Lung (tissue), 12 donors: ENCODE measurements around the gene PCSK6. TPM values are rescaled to one million over a fixed set of nuclear protein-coding genes. Genes with fewer than 3 reads are reported as not detected.

Experiments used
- ATAC-seq: fragments of 200-7000 bp; cut with Tn5 transposase; one replicate; pipeline ENCODE4 v1.9.1; 2020; ENCODE audit warnings: moderate number of reproducible peaks; ENCODE audit not compliant: insufficient read depth, low FRiP score
- DNase-seq, 3 donors: peaks; one replicate each; pipeline ENCODE4 v3.0.0-alpha.2; 2013 to 2017
- H3K27ac ChIP-seq, 2 donors: one replicate each; pipeline ENCODE4 v1.5.1; 2013; ENCODE audit warnings: mild to moderate bottlenecking in 2 of 2, moderate library complexity in 2 of 2, control low read depth in 1 of 2, inconsistent platforms in 1 of 2, low read depth in 1 of 2, low read length in 1 of 2
- H3K27me3 ChIP-seq, 3 donors: one replicate each; pipeline ENCODE4 v1.5.1; 2013; ENCODE audit warnings: low read length in 2 of 3; ENCODE audit not compliant: control insufficient read depth in 3 of 3, insufficient read depth in 3 of 3
- H3K36me3 ChIP-seq, 4 donors: one replicate each; pipeline ENCODE4 v1.5.1; 2013; ENCODE audit warnings: low read length in 4 of 4, mild to moderate bottlenecking in 1 of 4, moderate library complexity in 1 of 4; ENCODE audit not compliant: control insufficient read depth in 4 of 4, insufficient read depth in 4 of 4
- H3K4me1 ChIP-seq, 5 donors: one replicate each; pipeline ENCODE4 v1.5.1; 2013; ENCODE audit warnings: low read length in 5 of 5, mild to moderate bottlenecking in 2 of 5, moderate library complexity in 1 of 5; ENCODE audit not compliant: control insufficient read depth in 5 of 5, insufficient read depth in 5 of 5
- H3K4me3 ChIP-seq: one replicate; pipeline ENCODE4 v1.5.1; 2013; ENCODE audit warnings: mild to moderate bottlenecking, control low read depth, moderate library complexity
- H3K9ac ChIP-seq, 2 donors: one replicate each; pipeline ENCODE4 v1.5.1; 2013; ENCODE audit warnings: low read length in 2 of 2, control low read depth in 1 of 2; ENCODE audit not compliant: insufficient read depth in 1 of 2
- H3K9me3 ChIP-seq, 4 donors: one replicate each; pipeline ENCODE4 v1.5.1; 2013; ENCODE audit warnings: low read length in 3 of 4, mild to moderate bottlenecking in 1 of 4, moderate library complexity in 1 of 4; ENCODE audit not compliant: control insufficient read depth in 4 of 4, insufficient read depth in 3 of 4
- CTCF ChIP-seq: IDR thresholded peaks from 2 replicates; pipeline ENCODE4 v1.5.1; 2012; ENCODE audit warnings: mild to moderate bottlenecking; ENCODE audit errors: control extremely low read depth, extremely low read depth
- WGBS, 2 donors: extraction: QIAGEN DNeasy Blood & Tissue Kit; methylation state at CpG; one replicate each; pipeline ENCODE4 v1.1.7; 2013; 5-methylcytosine and 5-hydroxymethylcytosine counted together
- polyA plus RNA-seq, 2 donors: library from polyadenylated mRNA; stranded (reverse); fragments of 200-250 nt; gene quantifications; one replicate each; pipeline ENCODE4 v1.2.1, GENCODE V29; 2013
- total RNA-seq, 2 donors: library from RNA; depleted of rRNA in 1 of 2; stranded (reverse); fragments of >200 nt in 1 of 2; gene quantifications; one replicate each; pipeline ENCODE4 v1.2.1, GENCODE V29; 2014 to 2021
- donor health status: control.
- donor health status: control.
- donor health status: Bipolar disorder and iron deficiency.
- donor health status: healthy.
- donor health status: DM: yes; HTN: yes; CAD: no.

Gene PCSK6
- total and polyA plus RNA-seq, 4 donors: 4.6 to 41.0 (median 8.4) TPM

- DNase-seq: no peak
- ATAC-seq: no peak
- 79 to 87% methylated on average over 21 of the region's 21 CpGs for WGBS, 2 donors
- Histone ChIP-seq H3K4me3 (no peak overlapping the region), H3K27me3 (no peaks in the 10 kb centered on the region), H3K9ac (no peak overlapping the region), H3K27ac (no peak overlapping the region), H3K36me3 (no peaks in the 10 kb centered on the region), H3K4me1 (peaks cover 0 to 6% (median 5%) of the 10 kb centered on the region in 5 donors), H3K9me3 (no peaks in the 10 kb centered on the region)
- TF ChIP-seq CTCF: no peak
Measured at GRCh38 chr15:101434032-101434920, 55.2 kb downstream of the PCSK6 start.

GRCh38 chr15:101433396-101433795 is 56.1 kb downstream of the PCSK6 start:
- Histone ChIP-seq H3K4me3 (no peak overlapping the region), H3K27ac (no peak overlapping the region), H3K36me3 (no peaks in the 10 kb centered on the region), H3K27me3 (no peaks in the 10 kb centered on the region), H3K9me3 (no peaks in the 10 kb centered on the region), H3K4me1 (peaks cover 0 to 2% (median 0%) of the 10 kb centered on the region in 5 donors), H3K9ac (no peak overlapping the region)
- WGBS, 2 donors: 80 to 88% methylated on average over 7 of the region's 7 CpGs
- ATAC-seq: no peak
- no peak for TF ChIP-seq CTCF
- DNase-seq: no peak

GRCh38 chr15:101432982-101433381 is 56.5 kb downstream of the PCSK6 start:
- ATAC-seq (no peak), DNase-seq (no peak)
- Histone ChIP-seq H3K9ac (no peak overlapping the region), H3K27ac (no peak overlapping the region), H3K36me3 (no peaks in the 10 kb centered on the region), H3K27me3 (no peaks in the 10 kb centered on the region), H3K9me3 (no peaks in the 10 kb centered on the region), H3K4me1 (peaks cover 0 to 2% (median 0%) of the 10 kb centered on the region in 5 donors), H3K4me3 (no peak overlapping the region)
- 81 to 88% methylated on average over 3 of the region's 3 CpGs for WGBS, 2 donors
- no peak for TF ChIP-seq CTCF
